GM12878 (cell line): Measurements from ENCODE around the gene OR51D1. TPM values are rescaled to one million over a fixed set of nuclear protein-coding genes. Genes with fewer than 3 reads are reported as not detected.

Experiments
- BCL11A ChIP-seq: IDR thresholded peaks from 2 replicates; pipeline ENCODE4 v1.6.1; 2011; ENCODE audit warnings: low read depth, low read length
- CBX5 ChIP-seq: sonication (generic); IDR thresholded peaks from 2 replicates; pipeline ENCODE4 v1.6.1; 2016; ENCODE audit warnings: low read depth, moderate library complexity, mild to moderate bottlenecking, inconsistent platforms
- CTCF ChIP-seq, 3 experiments: IDR thresholded peaks in 2 of 3; conservative IDR thresholded peaks in 1 of 3; 2 replicates each; pipeline ENCODE4 v1.5.1; 2011; ENCODE audit warnings: low read depth in 3 of 3, low read length in 3 of 3, mild to moderate bottlenecking in 3 of 3, control low read depth in 2 of 3, moderate library complexity in 2 of 3, inconsistent platforms in 1 of 3, mixed read lengths in 1 of 3; ENCODE audit not compliant: control insufficient read depth in 2 of 3, insufficient read depth in 1 of 3; ENCODE audit errors: extremely low read depth in 1 of 3
- EGR1 ChIP-seq, 2 experiments: IDR thresholded peaks; 1 replicate in 1 of 2; 2 replicates in 1 of 2; pipeline ENCODE4 v1.6.1; 2011 to 2012; ENCODE audit warnings: low read depth in 2 of 2, low read length in 2 of 2, borderline replicate concordance in 1 of 2, mild to moderate bottlenecking in 1 of 2, moderate library complexity in 1 of 2
- IRF4 ChIP-seq: IDR thresholded peaks from 2 replicates; pipeline ENCODE4 v1.6.1; 2011; ENCODE audit warnings: low read depth, low read length
- JUND ChIP-seq: IDR thresholded peaks from 2 replicates; pipeline ENCODE4 v1.6.1; 2012; ENCODE audit warnings: low read depth, mild to moderate bottlenecking, low read length, improper control_type of control experiment, moderate library complexity
- KDM1A ChIP-seq: fragments of 200-600 bp; sonication (generic); IDR thresholded peaks from 2 replicates; pipeline ENCODE4 v1.6.1; 2016; ENCODE audit warnings: borderline replicate concordance
- LARP7 ChIP-seq: fragments of 450-650 bp; IDR thresholded peaks from 2 replicates; pipeline ENCODE4 v1.6.1; 2017; ENCODE audit warnings: mild to moderate bottlenecking
- MAX ChIP-seq: IDR thresholded peaks from 2 replicates; pipeline ENCODE4 v1.6.1; 2012; ENCODE audit warnings: low read depth, low read length, improper control_type of control experiment
- MEF2A ChIP-seq: IDR thresholded peaks from 2 replicates; pipeline ENCODE4 v1.6.1; 2011; ENCODE audit warnings: low read depth, mild to moderate bottlenecking, low read length, moderate library complexity; ENCODE audit not compliant: insufficient read depth
- PAX8 ChIP-seq: fragments of 450-650 bp; IDR thresholded peaks from 2 replicates; pipeline ENCODE4 v1.6.1; 2017; ENCODE audit warnings: mild to moderate bottlenecking, moderate library complexity
- RCOR1 ChIP-seq: conservative IDR thresholded peaks from 2 replicates; pipeline ENCODE4 v1.6.1; 2012; ENCODE audit warnings: low read depth, low read length, improper control_type of control experiment
- SREBF1 ChIP-seq: IDR thresholded peaks from 2 replicates; pipeline ENCODE4 v1.6.1; 2012; ENCODE audit warnings: mild to moderate bottlenecking, low read length
- TARDBP ChIP-seq: IDR thresholded peaks from 2 replicates; pipeline ENCODE4 v1.6.1; 2016; ENCODE audit warnings: borderline replicate concordance
- ZBED1 ChIP-seq: IDR thresholded peaks from 2 replicates; pipeline ENCODE4 v1.6.1; 2016; ENCODE audit warnings: borderline replicate concordance
- polyA plus RNA-seq, 11 experiments: library from polyadenylated mRNA; depleted of rRNA in 4 of 11; unstranded in 6 of 11; stranded (reverse) in 5 of 11; fragments of >200 nt; fragmentation: Nextera tagmentation in 4 of 11; fragmentation: Illumina TruSeq in 1 of 11; extraction: Ambion mirVana in 4 of 11; extraction: Trizol in 1 of 11; gene quantifications; 1 replicate in 1 of 11; 2 replicates in 10 of 11; pipeline versions ENCODE4 v1.2.1 to v1.2.3, GENCODE V29; 2011 to 2016; ENCODE audit warnings: inconsistent platforms in 2 of 11, missing spikeins in 2 of 11, low read depth in 1 of 11
- total RNA-seq, 4 experiments: library from RNA; depleted of rRNA in 3 of 4; stranded (reverse); fragments of >200 nt in 3 of 4; fragmentation: Illumina TruSeq in 1 of 4; extraction: Trizol in 1 of 4; gene quantifications; 2 replicates each; pipeline versions ENCODE4 v1.2.1 to v1.2.3, GENCODE V29; 2013 to 2021

Gene OR51D1
- total and polyA plus RNA-seq, 10 of the 15 experiments (the other 5 are each of a cell fraction or from before 2014, with no cell fraction given), result 0.06 TPM; not detected in 9

- TF ChIP-seq CTCF (IDR thresholded peaks at IDR 0.05 in 2 of 3, conservative IDR thresholded peaks at IDR 0.05 in 1 of 3; ENCODE audit: control insufficient read depth in 2 of 3, extremely low read depth in 1 of 3, insufficient read depth in 1 of 3, low read depth in 3 of 3, low read length in 3 of 3) (peak; percentile 90 to 94 (median 91)), LARP7 (no peak), CBX5 (no peak), TARDBP (no peak), KDM1A (no peak), ZBED1 (no peak), SREBF1 (no peak), RCOR1 (no peak), EGR1 (IDR thresholded peaks at IDR 0.05; ENCODE audit: borderline replicate concordance in 1 of 2, low read depth in 2 of 2, low read length in 2 of 2) (no peak), IRF4 (0 out of 2 replicates have a peak, but pooled peaks have one; percentile 44), BCL11A (no peak), MEF2A (no peak), JUND (no peak), PAX8 (no peak), MAX (no peak)
Observed at GRCh38 chr11:4636962-4637661, at the start of gene OR51D1 (continued).
